22Rv1 (cell line): ENCODE data around the gene SCGN.

Source experiments
- H3K27ac ChIP-seq: fragments of 450-650 bp; 2 replicates; pipeline ENCODE4 v1.5.1; 2017
- ZFX ChIP-seq: fragments of 450-650 bp; IDR thresholded peaks from 2 replicates; pipeline ENCODE4 v1.6.1; 2017; ENCODE audit warnings: antibody characterized with exemption, borderline replicate concordance
- TF ChIP-seq, protein P1 (sequence below): fragments of 450-650 bp; IDR thresholded peaks from 2 replicates; pipeline ENCODE4 v1.5.1; 2017; ENCODE audit warnings: mild to moderate bottlenecking

Gene SCGN

DNA sequence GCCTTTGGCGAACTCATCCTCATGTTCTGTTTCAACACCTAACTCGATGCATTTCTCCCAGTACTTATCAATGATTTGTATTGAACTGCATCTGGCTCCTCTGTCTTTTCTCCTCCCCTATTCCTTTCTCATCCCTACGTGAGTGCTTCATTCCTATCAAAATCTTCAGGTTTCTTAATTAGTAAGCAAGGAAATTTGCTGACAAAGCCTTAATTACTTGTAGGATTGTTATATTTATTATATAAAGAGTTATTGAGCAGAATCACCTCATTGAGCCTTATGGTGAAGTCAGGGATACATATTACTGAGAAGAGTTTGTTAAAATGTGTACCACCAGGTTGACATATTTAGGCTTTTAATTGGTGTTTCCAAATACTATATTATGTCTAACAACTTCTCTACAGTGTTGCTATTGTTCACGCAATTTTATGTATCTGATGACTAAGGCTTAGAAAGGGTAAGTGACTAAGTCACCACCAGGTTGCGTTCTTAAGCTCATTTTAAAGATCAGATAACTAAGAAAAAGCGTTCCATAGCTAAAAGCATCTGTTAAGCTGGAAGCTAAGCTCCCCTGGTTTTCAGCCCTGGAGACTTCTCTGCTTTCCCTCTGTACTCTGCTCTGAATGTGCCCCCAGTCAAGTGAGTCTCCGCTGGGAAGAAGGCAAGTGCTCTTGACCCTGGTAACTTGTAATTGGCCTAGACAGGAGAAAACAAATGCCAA lies 18.9 kb downstream of the SCGN start:
- H3K27ac ChIP-seq: no peak overlapping the region

DNA sequence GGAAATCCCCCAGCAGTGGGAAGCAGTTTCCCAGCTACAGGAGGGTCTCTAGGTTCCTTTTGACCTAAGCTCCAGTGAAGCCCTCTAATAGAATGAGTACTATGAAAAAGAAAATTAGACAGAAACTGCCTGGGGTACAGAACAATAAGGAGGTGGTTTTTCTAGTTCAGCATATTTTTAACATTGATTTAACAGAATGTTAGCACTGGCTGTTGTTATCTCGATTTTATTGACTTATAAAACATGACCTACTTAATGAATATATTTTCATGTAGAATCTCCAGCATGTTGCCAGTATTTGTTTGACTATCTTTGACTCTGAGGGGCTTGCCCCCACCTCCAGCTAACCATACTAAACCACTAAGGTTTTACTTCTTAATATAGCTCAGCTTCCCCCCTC lies 19.6 kb downstream of the SCGN start:
- TF ChIP-seq, protein P1, sequence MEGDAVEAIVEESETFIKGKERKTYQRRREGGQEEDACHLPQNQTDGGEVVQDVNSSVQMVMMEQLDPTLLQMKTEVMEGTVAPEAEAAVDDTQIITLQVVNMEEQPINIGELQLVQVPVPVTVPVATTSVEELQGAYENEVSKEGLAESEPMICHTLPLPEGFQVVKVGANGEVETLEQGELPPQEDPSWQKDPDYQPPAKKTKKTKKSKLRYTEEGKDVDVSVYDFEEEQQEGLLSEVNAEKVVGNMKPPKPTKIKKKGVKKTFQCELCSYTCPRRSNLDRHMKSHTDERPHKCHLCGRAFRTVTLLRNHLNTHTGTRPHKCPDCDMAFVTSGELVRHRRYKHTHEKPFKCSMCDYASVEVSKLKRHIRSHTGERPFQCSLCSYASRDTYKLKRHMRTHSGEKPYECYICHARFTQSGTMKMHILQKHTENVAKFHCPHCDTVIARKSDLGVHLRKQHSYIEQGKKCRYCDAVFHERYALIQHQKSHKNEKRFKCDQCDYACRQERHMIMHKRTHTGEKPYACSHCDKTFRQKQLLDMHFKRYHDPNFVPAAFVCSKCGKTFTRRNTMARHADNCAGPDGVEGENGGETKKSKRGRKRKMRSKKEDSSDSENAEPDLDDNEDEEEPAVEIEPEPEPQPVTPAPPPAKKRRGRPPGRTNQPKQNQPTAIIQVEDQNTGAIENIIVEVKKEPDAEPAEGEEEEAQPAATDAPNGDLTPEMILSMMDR: no peak
- TF ChIP-seq ZFX: no peak
- no peak overlapping the region for H3K27ac ChIP-seq

More for the DNA sequence above, 18.9 kb downstream of the SCGN start:
- TF ChIP-seq, protein P1: no peak
- no peak for TF ChIP-seq ZFX

DNA sequence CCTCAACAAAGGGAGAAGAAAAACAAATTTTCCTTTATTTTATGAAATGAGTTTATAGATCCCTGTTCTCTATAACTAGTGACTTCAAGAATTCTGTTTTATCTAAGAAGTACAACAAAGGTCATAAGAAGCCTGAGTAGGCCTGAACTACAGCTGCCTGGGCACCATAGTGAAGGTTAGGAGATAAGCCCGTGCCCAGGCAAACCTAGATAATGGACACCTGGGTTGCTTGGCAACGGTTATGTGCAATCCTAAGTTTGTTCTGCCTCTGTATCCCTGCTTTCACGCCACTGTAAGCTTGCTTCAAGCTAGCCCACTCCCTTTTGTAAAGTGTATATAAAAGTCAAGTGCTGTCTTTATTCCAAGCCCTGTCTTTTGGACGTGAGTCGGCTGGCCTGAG lies 23.2 kb downstream of the SCGN start:
- TF ChIP-seq, protein P1: no peak
- TF ChIP-seq ZFX: no peak
- no peak overlapping the region for H3K27ac ChIP-seq

DNA sequence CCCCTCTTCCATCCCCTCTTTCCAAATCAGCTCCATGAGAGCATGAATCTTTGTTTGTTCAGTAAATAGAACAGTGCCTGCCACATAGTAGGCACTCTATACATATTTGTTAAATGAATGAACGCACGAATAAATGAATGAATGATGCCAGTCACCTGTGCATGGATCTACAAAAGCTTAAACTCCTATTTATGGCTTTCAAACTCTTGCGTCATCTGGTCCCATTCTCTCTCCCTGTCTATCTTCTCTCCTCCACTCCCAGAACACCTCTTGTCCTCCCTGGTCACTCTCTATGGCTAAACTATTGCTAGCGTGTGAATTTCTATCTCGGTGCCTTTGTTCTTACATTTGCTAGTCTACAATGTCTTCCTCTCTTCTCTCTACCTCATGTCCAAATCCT lies 24.8 kb downstream of the SCGN start:
- TF ChIP-seq, protein P1: no peak
- TF ChIP-seq ZFX: no peak
- H3K27ac ChIP-seq: no peak overlapping the region

DNA sequence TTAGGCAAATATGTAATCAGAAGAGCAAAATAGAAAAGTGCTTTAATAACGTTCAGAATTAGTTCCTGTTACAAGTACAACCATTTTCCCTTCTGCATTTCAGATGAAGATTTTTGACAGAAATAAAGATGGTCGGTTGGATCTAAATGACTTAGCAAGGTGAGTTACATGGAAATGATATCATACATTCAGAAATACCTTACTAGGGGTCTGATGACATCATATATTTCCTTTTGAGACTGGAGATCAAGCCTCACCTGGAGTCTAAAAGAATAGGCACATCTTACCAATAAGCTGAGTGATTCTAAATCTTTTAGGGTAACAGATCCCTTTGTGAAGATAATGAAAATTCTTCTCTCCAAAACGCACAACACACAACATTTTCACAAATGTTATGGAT lies 29.8 kb downstream of the SCGN start:
- TF ChIP-seq ZFX: no peak
- TF ChIP-seq, protein P1: no peak
- no peak overlapping the region for H3K27ac ChIP-seq

DNA sequence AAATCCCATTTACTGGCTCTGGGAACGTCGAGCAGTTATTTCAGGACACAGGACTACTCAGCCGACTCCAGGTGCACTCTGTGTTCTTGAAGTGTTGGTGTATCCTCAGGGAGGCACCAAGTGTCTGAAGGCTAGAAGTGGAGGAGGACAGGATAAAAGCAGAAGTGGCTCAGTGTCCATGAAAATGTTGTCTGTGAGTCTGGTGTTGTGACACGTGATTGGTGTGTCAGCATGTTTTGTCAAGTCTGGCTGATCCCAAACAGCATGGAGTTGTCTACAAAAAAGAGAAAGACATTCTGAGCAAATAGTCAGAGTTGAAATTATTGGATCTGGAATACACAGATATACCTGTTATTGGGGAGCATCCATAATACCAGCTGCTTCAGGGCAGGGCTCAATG lies 30.3 kb downstream of the SCGN start:
- TF ChIP-seq ZFX: no peak
- TF ChIP-seq, protein P1: no peak

DNA sequence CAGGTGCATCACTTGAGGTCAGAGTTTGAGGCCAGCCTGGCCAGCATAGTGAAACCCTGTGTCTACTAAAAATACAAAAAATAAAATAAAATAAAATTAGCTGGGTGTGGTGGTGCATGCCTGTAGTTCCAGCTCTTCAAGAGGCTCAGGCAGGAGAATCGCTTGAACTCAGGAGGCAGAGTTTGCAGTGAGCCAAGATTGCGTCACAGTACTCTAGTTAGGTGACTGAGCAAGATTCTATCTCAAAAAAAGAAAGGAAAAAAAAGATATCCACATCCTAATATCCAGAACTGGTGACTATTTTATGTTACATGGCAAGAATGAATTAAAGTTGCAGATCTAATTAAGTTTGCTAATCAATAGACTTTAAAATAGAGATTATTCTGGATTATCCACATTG lies 32.5 kb downstream of the SCGN start:
- no peak overlapping the region for H3K27ac ChIP-seq
- TF ChIP-seq, protein P1: no peak
- no peak for TF ChIP-seq ZFX

More for the DNA sequence above, 30.3 kb downstream of the SCGN start:
- no peak overlapping the region for H3K27ac ChIP-seq
